GM12892 (cell line): Measurements from ENCODE around the gene FMO5.

ENCODE experiments used
- POLR2A ChIP-seq: IDR thresholded peaks from 2 replicates; pipeline ENCODE4 v1.6.1; 2011; ENCODE audit warnings: low read depth, low read length, control low read depth
- POLR2AphosphoS5 ChIP-seq: IDR thresholded peaks from 2 replicates; pipeline ENCODE4 v1.6.1; 2011; ENCODE audit warnings: low read depth, low read length, control low read depth

GRCh38 chr1:147245586-147246021 is 20.5 kb upstream of the FMO5 start:
- TF ChIP-seq POLR2A, result no peak
- TF ChIP-seq POLR2AphosphoS5, result no peak
